ENCODE measurements around the gene KRTAP2-3.

- TF ChIP-seq CTCF (conservative IDR thresholded peaks at IDR 0.05) (no peak), ZFX (IDR thresholded peaks at IDR 0.05) (no peak)
These were observed 2.0 kb upstream of the KRTAP2-3 start for GRCh38 chr17:41061964-41062363.

Measured in C4-2B (cell line).